Adipocyte (in vitro differentiated cells): Measurements from ENCODE around the gene YY1AP1.
A peak's percentile ranks its signal among the peaks of the same experiment; 100 is the strongest.
"Not testable (repeated sequence)": the region's sequence is repeated elsewhere in the genome, so short reads cannot be mapped to it uniquely, and the experiment has no call there.

Experiments
- DNase-seq: peaks from one replicate; pipeline ENCODE4 v3.0.0-alpha.2; 2015; ENCODE audit warnings: low read depth
- H3K27me3 ChIP-seq: replicated peaks from 2 replicates; pipeline ENCODE4 v1.7.0; 2013; ENCODE audit warnings: mild to moderate bottlenecking, low read length, moderate library complexity; ENCODE audit not compliant: control insufficient read depth, insufficient read depth
- H3K36me3 ChIP-seq: 2 replicates; pipeline ENCODE4 v1.7.0; 2013; ENCODE audit warnings: low read length, mild to moderate bottlenecking, moderate library complexity; ENCODE audit not compliant: control insufficient read depth, insufficient read depth, severe bottlenecking
- H3K4me1 ChIP-seq: 2 replicates; pipeline ENCODE4 v1.7.0; 2013; ENCODE audit warnings: mild to moderate bottlenecking, low read length, moderate library complexity; ENCODE audit not compliant: control insufficient read depth, insufficient read depth
- H3K4me3 ChIP-seq: 2 replicates; pipeline ENCODE4 v1.7.0; 2013; ENCODE audit warnings: mild to moderate bottlenecking, low read length, moderate library complexity
- H3K9ac ChIP-seq: 2 replicates; pipeline ENCODE4 v1.7.0; 2013; ENCODE audit warnings: mild to moderate bottlenecking, low read length, moderate library complexity
- H3K9me3 ChIP-seq: 2 replicates; pipeline ENCODE4 v1.7.0; 2013; ENCODE audit warnings: mild to moderate bottlenecking, low read length, moderate library complexity; ENCODE audit not compliant: control insufficient read depth

YY1AP1 gene

GRCh38 chr1:155694167-155694566 lies 5.6 kb upstream of the YY1AP1 start:
- Histone ChIP-seq H3K9me3 (no peaks in the 10 kb centered on the region), H3K36me3 (peaks cover 16% of the 10 kb centered on the region), H3K4me3 (no peak overlapping the region), H3K4me1 (peaks cover 24% of the 10 kb centered on the region), H3K9ac (no peak overlapping the region), H3K27me3 (no peaks in the 10 kb centered on the region)
- no peak for DNase-seq

- DNase-seq: no peak
- peaks cover 17% of the 10 kb centered on the region for H3K4me1 ChIP-seq
- H3K36me3 ChIP-seq: peaks cover 16% of the 10 kb centered on the region
- H3K9me3 ChIP-seq: no peaks in the 10 kb centered on the region
- H3K27me3 ChIP-seq: no peaks in the 10 kb centered on the region
- no peak overlapping the region for H3K9ac ChIP-seq
- no peak overlapping the region for H3K4me3 ChIP-seq
Observed at GRCh38 chr1:155691992-155692528, 3.5 kb upstream of the YY1AP1 start.

- H3K4me3 ChIP-seq: peak within 1 kb of the TSS; percentile 99
- H3K27me3 ChIP-seq, H3K9me3 ChIP-seq: not testable (repeated sequence)
- DNase-seq: peak; percentile 92
- peaks cover 16% of the 10 kb centered on the region for H3K36me3 ChIP-seq
- peak within 1 kb of the TSS; percentile 100 for H3K9ac ChIP-seq
- peaks cover 24% of the 10 kb centered on the region for H3K4me1 ChIP-seq
Observed at GRCh38 chr1:155689081-155689607, 570 bp upstream of the YY1AP1 start, which contains the start of gene DAP3. Gene DAP3, plus strand, starts transcription at chr1:155689091. Its CDS starts 20,689 bp downstream, at chr1:155709780.

GRCh38 chr1:155687705-155688323 lies 760 bp downstream of the YY1AP1 start:
- H3K27me3 ChIP-seq, DNase-seq, H3K9me3 ChIP-seq: not testable (repeated sequence)
- Histone ChIP-seq H3K4me3 (peak overlapping the region; percentile 99), H3K36me3 (peaks cover 16% of the 10 kb centered on the region), H3K9ac (peak overlapping the region; percentile 100), H3K4me1 (peaks cover 24% of the 10 kb centered on the region)

DNA sequence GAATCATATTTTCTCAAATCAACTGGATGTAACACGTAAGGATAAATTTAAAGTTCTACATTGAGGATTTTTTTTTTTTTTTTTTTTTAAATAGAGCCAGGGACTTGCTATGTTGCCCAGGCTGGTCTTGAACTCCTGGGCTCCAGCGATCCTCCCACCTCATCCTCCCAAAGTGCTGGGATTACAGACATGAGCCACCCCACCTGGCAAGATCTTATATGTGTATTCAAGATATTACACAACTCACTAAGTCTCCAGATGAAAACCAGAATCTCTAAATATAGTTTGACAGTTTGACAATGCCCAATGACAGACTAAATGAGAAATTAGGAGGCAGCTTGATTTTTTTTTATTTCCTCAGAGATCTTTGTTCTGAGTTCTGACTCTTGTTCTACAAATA lies 6.8 kb downstream of the YY1AP1 start:
- H3K4me3 ChIP-seq: no peak overlapping the region
- no peaks in the 10 kb centered on the region for H3K9me3 ChIP-seq
- no peaks in the 10 kb centered on the region for H3K27me3 ChIP-seq
- H3K36me3 ChIP-seq: peaks cover 37% of the 10 kb centered on the region
- H3K4me1 ChIP-seq: peaks cover 14% of the 10 kb centered on the region
- H3K9ac ChIP-seq: no peak overlapping the region
- DNase-seq: no peak

- H3K9ac ChIP-seq: no peak overlapping the region
- DNase-seq: no peak
- H3K36me3 ChIP-seq: peaks cover 50% of the 10 kb centered on the region
- no peak overlapping the region for H3K4me3 ChIP-seq
- no peaks in the 10 kb centered on the region for H3K27me3 ChIP-seq
- no peaks in the 10 kb centered on the region for H3K9me3 ChIP-seq
- peaks cover 5% of the 10 kb centered on the region for H3K4me1 ChIP-seq
Observed at GRCh38 chr1:155680531-155680930, 8.0 kb downstream of the YY1AP1 start.

DNA sequence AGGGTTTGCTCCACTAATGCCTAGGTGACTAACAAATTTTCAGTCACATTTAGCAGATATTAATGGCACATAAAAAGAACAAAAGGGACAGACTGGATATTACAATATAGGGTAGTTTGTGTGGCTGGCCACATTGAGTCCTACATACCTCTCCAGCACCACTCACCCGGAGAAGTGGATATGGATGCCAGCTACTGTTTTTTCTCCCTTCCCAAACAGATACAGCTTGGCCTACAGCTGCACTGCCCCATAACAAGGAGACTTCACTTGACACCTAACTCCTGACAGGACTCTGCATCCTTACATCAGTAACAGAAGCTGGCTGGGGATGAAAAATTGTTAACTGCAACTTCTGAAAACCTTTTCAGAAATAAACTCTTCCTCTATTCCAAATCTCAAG lies 9.6 kb downstream of the YY1AP1 start:
- H3K27me3 ChIP-seq, H3K9ac ChIP-seq, H3K9me3 ChIP-seq, H3K4me1 ChIP-seq, DNase-seq, H3K4me3 ChIP-seq: not testable (repeated sequence)
- H3K36me3 ChIP-seq: peaks cover 64% of the 10 kb centered on the region

DNA sequence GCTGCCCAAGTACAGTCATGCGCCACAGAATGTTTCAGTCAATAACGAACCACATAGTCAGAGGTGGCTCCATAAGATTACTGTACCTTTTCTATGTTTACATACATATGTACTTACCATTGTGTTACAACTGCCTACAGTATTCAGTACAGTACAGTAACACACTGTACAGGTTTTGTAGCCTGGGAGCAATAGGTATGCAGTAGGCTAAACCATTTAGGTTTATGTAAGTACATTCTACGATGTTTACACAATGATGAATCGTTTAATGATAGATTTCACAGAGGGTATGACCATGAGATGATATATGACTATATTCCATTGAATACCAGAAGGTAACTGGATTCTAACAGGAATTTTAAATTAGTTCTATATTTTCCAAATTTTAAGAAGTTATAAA lies 10.5 kb downstream of the YY1AP1 start:
- DNase-seq: no peak
- H3K4me3 ChIP-seq: no peak overlapping the region
- no peak overlapping the region for H3K9ac ChIP-seq
- peaks cover 70% of the 10 kb centered on the region for H3K36me3 ChIP-seq
- no peaks in the 10 kb centered on the region for H3K9me3 ChIP-seq
- H3K27me3 ChIP-seq: no peaks in the 10 kb centered on the region
- no peaks in the 10 kb centered on the region for H3K4me1 ChIP-seq

GRCh38 chr1:155673003-155673402 lies 15.6 kb downstream of the YY1AP1 start:
- DNase-seq: no peak
- Histone ChIP-seq H3K36me3 (peaks cover 92% of the 10 kb centered on the region), H3K4me1 (no peaks in the 10 kb centered on the region), H3K27me3 (no peaks in the 10 kb centered on the region), H3K4me3 (no peak overlapping the region), H3K9me3 (no peaks in the 10 kb centered on the region), H3K9ac (no peak overlapping the region)

DNA sequence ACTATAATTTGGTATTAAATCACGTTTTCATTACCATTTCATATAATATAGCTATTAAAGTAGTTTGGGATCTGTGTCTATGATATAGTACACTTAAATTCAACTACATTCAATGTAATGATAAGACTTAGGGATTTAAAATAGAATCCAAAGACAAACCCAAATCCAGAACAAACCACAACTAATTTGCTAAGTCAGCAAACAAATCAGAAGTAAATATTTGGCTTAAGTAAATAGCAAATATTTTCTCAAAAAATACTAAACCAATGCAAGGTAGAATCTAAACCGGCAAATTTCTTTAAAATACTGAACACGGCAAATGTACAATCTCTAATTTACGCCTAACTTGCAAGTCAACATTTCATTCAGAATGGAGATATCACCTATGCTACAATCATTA lies 16.8 kb downstream of the YY1AP1 start:
- no peak overlapping the region for H3K9ac ChIP-seq
- DNase-seq: no peak
- no peaks in the 10 kb centered on the region for H3K9me3 ChIP-seq
- no peaks in the 10 kb centered on the region for H3K27me3 ChIP-seq
- H3K4me3 ChIP-seq: no peak overlapping the region
- H3K36me3 ChIP-seq: peaks cover 93% of the 10 kb centered on the region
- no peaks in the 10 kb centered on the region for H3K4me1 ChIP-seq

DNA sequence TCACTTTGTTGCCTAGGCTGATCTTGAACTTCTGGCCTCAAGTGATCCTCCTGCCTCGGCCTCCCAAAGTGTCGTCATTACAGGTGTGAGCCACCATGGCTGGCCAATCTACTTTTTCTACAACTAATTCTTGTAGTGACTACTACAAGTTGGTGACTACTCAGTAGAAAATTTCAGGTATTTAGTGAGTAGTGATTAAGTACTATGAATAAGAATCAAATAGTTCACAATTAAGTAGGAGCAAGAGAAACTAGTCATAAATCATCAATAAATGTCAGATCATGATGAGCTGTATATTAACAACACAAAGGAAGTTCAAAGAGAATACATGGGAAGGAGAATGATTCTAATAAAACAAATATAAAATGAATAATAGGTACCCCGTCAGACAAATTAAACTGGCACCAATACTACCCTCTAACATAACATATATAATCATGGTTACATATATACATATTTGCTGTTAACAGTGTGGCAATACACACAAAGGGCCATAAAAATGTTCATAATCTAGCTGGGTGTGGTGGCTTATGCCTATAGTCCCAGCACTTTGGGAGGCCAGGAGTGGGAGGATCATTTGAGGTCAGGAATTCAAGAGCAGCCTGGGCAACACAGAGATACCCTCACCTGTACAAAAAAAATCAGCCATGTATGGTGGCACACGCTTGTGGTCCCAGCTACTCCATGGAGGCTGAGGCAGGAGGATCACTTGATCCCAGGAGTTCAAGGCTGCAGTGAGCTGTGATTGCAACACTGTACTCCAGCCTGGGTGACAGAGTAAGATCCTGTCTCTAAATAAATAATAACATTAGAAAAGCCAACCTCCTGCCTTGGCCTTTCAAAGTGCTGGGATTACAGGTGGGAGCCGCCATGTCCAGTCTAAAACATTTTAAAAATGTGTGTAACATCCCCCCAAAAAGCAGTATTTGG lies 19.1 kb downstream of the YY1AP1 start:
- Histone ChIP-seq H3K4me3 (no peak overlapping the region), H3K9ac (no peak overlapping the region), H3K36me3 (peaks cover 89% of the 10 kb centered on the region), H3K4me1 (no peaks in the 10 kb centered on the region), H3K9me3 (no peaks in the 10 kb centered on the region), H3K27me3 (no peaks in the 10 kb centered on the region)
- DNase-seq: no peak
